Measurements from ENCODE around the gene RPGRIP1.

The RPGRIP1 gene

DNA sequence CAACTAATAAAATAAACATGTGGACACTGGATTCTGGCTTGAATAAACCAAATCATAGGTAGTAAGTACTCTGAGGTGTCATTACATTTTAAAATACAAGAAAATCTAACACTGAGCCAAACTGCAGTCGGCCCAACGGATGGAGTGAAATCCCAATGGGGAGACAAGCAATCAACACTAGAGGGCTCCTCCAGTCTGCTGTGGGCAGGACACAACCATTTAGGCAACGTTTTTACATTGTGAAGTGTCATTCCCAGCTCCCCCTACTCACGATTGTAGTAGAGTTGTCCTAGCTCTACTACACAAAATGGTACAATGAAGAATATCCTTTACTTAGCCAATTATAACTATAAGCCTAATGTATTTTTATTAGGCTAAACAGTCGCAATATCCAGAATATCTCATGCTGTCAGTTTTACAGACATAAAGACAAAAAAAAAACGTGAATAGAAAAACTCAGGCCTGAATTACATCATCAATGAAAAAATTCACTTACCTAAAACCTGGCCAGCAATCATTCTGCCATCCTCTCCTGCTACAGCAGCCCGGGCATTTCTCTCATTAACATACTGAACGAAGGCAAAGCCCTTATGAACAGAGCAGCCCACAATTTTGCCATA is 46.3 kb upstream of the RPGRIP1 start (continued):
- TF ChIP-seq, protein P1, sequence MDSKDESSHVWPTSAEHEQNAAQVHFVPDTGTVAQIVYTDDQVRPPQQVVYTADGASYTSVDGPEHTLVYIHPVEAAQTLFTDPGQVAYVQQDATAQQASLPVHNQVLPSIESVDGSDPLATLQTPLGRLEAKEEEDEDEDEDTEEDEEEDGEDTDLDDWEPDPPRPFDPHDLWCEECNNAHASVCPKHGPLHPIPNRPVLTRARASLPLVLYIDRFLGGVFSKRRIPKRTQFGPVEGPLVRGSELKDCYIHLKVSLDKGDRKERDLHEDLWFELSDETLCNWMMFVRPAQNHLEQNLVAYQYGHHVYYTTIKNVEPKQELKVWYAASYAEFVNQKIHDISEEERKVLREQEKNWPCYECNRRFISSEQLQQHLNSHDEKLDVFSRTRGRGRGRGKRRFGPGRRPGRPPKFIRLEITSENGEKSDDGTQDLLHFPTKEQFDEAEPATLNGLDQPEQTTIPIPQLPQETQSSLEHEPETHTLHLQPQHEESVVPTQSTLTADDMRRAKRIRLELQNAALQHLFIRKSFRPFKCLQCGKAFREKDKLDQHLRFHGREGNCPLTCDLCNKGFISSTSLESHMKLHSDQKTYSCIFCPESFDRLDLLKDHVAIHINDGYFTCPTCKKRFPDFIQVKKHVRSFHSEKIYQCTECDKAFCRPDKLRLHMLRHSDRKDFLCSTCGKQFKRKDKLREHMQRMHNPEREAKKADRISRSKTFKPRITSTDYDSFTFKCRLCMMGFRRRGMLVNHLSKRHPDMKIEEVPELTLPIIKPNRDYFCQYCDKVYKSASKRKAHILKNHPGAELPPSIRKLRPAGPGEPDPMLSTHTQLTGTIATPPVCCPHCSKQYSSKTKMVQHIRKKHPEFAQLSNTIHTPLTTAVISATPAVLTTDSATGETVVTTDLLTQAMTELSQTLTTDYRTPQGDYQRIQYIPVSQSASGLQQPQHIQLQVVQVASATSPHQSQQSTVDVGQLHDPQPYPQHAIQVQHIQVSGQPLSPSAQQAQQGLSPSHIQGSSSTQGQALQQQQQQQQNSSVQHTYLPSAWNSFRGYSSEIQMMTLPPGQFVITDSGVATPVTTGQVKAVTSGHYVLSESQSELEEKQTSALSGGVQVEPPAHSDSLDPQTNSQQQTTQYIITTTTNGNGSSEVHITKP (tag by site-specific recombination; IDR thresholded peaks at IDR 0.05) = peak; percentile 95
- TF ChIP-seq ZNF132 (tag by site-specific recombination; IDR thresholded peaks at IDR 0.05; ENCODE audit: borderline replicate concordance) (no peak), ATF2 (tag by site-specific recombination; IDR thresholded peaks at IDR 0.05; ENCODE audit: low read depth) (peak; percentile 36; the same call in 1 of the 2 replicates), ZBTB20 (tag by site-specific recombination; IDR thresholded peaks at IDR 0.05) (no peak), ZNF266 (tag by site-specific recombination; IDR thresholded peaks at IDR 0.05; ENCODE audit: low read depth) (no peak)

- ChIA-PET CTCF (no interaction called here), POLR2A (interaction anchor here (0.9 kb wide), 1 partner anchor 19 kb away, joined by 3 read pairs; no protein-coding TSS in a partner anchor)
- H3K4me3 ChIP-seq (ENCODE audit: low read depth, low read length) = no peak overlapping the region
- TF ChIP-seq ZNF404 (tag by site-specific recombination; IDR thresholded peaks at IDR 0.05) (no peak), ZIC2 (tag by site-specific recombination; IDR thresholded peaks at IDR 0.05) (no peak), ZNF707 (tag by site-specific recombination; IDR thresholded peaks at IDR 0.05) (no peak), ZNF776 (tag by site-specific recombination; IDR thresholded peaks at IDR 0.05; ENCODE audit: borderline replicate concordance) (no peak), GLIS2 (tag by site-specific recombination; IDR thresholded peaks at IDR 0.05) (no peak)
- H3K36me3 ChIP-seq (ENCODE audit: control insufficient read depth in 2 of 2, insufficient read depth in 1 of 2, low read length in 2 of 2) = peaks cover 70 to 96% of the 10 kb centered on the region in 2 experiments
- no peaks in the 10 kb centered on the region for H3K9me3 ChIP-seq (ENCODE audit: control insufficient read depth, insufficient read depth, low read depth, low read length)
- H3K4me1 ChIP-seq (ENCODE audit: control insufficient read depth, insufficient read depth, low read length) = no peaks in the 10 kb centered on the region
- no peak overlapping the region for H3K27ac ChIP-seq (ENCODE audit: extremely low read depth, low read depth, low read length)
Measured at GRCh38 chr14:21234112-21234511, 45.8 kb upstream of the RPGRIP1 start.

DNA sequence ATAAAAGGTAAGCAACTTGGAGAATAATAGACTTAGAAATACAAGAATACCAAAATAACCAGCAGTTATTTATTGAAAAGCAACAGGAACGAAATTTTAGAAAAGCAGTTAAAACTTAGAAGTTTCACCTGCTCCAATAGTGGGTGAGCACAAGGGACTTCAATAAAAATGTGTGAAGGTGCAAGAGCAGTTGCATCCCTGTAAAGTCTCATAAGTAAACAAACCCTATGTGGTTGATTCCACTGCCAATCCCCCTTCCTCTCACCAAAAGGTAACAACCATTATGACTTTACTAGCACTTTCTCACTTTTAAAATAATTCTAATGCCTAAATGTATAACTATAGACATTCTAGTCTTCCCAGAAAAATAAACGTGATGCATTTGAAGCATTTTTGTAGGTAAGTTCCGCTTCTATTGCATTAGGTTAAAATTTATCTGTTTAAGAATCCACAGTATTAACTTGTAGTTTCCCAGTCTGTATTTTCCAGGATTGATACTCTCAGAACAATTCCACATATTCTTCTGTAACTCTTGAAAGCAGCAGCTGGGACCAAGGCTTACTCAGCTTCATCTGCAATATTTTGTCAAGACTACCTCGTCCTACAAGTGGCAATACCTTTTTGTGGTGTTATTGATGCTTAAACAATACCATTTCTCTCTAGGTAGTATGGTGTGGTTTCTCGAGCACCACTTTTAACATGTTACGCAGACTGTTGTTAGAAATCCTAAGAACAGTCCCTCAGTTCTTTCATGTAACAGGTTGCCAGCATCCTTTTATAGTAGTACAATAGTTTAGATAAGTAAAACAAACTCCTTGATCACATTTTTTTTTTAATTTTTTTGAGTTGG is 42.7 kb upstream of the RPGRIP1 start:
- Histone ChIP-seq H3K4me1 (ENCODE audit: control insufficient read depth, insufficient read depth, low read length) (peaks cover 3% of the 10 kb centered on the region; the same call in 1 of the 2 replicates), H3K4me3 (ENCODE audit: low read depth, low read length) (no peak overlapping the region), H3K27ac (ENCODE audit: extremely low read depth, low read depth, low read length) (no peak overlapping the region), H3K36me3 (ENCODE audit: control insufficient read depth in 2 of 2, insufficient read depth in 1 of 2, low read length in 2 of 2) (peaks cover 60 to 88% of the 10 kb centered on the region in 2 experiments), H3K9me3 (ENCODE audit: control insufficient read depth, insufficient read depth, low read depth, low read length) (no peaks in the 10 kb centered on the region)
- POLR2A ChIA-PET = no interaction called here
- CTCF ChIA-PET = no interaction called here
- TF ChIP-seq ZBTB7A (tag by site-specific recombination; IDR thresholded peaks at IDR 0.05; ENCODE audit: low read depth) (no peak), PRDM6 (tag by site-specific recombination; IDR thresholded peaks at IDR 0.05) (no peak), ZNF600 (tag by site-specific recombination; IDR thresholded peaks at IDR 0.05) (peak; percentile 31; the same call in 1 of the 2 replicates)
- TF ChIP-seq, protein P1 (tag by site-specific recombination; IDR thresholded peaks at IDR 0.05) = peak; percentile 79
